GDM1 (cell line): Measurements from ENCODE around the gene NIFK.
"Not testable (repeated sequence)": the region's sequence is repeated elsewhere in the genome, so short reads cannot be mapped to it uniquely, and the experiment has no call there.

Source experiments
- DNase-seq: peaks from one replicate; lab custom pipeline; 2025; lab: John Stamatoyannopoulos, UW

Gene NIFK

DNA sequence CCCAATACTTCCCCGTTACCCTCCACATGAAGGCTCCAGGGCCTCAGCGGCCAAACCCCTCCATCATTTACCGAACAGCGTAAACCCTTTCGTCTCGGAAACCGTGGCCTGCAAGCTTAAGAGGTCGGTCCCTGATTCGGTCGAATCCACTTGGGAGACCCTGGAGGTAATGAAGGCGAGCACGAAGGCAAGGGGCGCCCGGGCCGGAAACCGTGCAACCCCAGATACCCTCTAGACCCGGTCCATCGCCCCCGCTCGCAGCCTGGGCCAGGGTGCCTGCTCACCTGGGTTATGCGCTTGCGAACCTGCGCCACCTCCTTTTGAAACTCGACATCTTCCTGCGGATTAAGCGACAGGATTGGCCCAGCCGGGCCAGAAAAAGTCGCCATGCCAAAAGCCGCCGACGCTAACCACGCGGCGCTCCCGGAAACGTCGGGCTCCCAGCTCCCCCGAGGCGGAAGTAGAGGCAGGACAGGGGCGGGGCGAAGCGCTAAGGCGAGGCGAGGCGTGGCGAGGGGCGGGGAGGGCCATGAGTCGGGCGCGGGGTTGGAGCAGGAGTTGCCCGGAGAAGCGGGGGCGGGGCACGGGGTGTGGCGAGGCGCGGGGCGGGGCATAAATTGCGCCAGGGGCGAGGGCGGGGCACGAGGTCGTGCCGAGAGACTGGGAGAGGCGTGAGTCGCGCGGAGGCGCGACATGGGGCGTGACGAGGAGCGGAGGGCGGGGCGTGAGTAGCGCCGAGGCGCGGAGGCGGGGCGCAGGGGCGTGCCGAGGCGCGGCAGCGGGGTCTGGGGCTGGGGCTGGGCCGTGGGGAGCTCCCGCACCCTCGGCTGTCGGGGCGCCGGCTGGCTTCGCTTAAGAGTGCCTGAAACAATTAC is at the start of gene NIFK:
Gene NIFK (minus strand): TSS at position 414 of the 875 bp plus-strand sequence. CDS start 25 bp downstream, at position 389.
- peak; percentile 98 for DNase-seq

DNA sequence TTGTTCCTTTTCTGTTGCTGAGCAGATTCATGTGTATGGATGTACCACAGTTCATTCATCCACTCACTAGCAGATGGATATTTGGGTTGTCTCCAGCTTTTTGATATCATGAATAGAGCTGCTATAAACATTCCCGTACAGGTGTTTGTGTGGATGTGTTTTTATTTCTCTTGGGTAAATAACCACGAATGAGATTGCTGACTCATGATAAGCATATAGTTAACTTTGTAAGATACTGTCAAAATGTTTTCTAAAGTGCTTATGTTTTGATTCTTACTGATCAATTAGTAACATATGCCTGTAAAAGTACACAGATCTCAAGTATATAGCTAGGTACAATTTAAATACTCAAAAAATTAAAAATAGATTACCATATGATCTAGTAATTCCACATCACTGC is 46.5 kb upstream of the NIFK start:
- no peak for DNase-seq

DNA sequence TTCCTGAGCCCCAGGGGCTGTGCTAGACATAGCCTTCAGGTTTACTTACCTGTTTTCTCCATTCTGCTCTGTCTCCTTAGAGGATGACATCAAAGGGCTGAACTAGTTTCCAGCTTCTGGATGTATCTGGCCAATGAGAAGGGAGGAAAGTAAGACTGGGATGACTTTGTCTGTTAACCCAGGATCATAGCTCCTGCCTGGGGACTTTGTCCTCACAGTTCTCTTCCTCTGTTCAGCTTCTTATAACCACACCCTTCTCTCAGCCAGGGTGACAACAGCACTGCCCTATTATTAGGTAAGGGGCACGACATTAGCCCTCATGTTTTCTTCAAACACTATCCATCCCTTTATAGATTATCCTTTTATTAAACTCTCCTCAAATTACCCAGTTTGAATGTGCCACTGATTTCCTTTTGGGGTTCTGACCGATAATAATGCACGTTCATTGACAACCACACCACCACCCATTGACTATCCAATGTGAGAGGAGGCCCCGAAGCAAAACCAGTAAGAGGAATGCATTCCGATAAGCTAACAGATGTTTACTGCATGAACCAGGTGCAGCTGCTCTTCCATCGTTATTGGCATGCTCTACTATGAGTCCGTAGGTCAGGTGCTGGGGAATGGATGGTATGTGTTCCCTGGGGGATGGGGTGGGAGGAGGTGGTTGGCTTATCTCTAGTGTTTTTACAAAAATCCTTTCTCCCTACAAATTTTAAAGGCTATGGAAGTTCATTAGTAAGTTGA is 42.2 kb upstream of the NIFK start:
- no peak for DNase-seq

DNA sequence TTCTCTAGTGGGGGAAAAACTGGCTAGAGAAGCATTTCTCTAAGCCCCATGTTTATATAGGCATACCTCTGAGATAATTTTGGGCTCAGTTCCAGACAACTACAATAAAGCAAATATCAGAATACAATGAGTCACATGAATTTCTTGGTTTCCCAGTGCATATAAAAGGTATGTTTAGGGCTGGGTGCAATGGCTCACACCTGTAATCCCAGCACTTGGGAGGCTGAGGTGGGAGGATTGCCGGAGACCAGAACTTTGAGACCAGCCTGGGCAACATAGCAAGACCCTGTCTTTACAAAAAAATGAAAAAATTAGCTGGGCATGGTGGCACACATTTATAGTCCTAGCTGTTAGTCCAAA is 41.0 kb upstream of the NIFK start:
- DNase-seq: no peak

DNA sequence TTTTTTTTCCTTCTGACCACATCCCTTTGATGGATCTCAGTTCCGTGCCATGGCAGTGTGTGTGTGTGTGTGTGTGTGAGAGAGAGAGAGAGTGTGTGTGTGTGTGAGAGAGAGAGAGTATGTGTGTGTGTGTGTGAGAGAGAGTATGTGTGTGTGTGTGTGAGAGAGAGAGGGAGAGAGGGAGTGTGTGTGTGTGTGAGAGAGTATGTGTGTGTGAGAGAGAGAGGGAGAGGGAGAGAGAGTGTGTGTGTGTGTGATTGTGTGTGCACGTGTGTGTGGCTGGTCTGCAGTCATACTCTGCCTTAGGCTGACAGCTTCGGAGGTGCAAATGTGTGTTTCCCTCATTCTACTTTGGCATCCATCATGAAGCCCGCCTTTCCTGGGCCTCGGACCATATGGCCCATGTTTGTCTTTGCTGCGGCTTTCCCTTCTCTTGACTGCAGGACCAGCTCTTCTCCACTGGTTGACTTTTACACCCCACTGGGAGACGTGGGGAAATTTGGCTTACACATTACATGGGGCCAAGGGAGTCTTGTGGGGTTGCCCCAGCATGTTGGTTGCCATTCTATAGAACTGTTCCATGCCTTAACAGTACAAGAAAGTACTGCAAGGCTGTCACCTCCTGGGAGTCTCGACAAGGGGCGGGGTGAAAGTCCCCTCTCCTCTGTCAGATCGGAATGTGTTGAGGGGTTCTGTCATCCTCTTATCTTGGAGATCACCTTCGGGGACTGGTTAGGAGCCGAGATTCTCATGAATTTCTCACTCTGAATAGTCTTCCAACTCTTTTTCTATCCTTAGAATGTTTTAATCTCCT is 40.4 kb upstream of the NIFK start:
- no peak for DNase-seq

DNA sequence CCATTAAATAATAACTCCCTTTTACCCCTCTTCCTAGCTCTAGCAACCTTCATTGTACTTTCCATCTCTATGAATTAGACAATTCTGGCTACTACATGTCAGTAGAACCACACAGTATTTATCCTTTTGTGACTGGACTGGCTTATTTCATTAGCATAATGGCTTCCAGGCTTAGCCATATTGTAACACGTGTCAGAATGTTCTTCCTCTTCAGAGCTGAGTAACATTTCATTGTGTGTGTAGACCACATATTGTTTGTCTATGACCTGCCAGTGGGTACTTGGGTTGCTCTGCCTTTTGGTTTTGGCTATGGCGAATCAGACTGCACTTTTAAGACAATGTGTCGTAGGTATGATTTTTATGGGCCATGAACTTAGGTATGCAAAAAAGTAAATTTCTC is 39.7 kb upstream of the NIFK start:
- DNase-seq: no peak

DNA sequence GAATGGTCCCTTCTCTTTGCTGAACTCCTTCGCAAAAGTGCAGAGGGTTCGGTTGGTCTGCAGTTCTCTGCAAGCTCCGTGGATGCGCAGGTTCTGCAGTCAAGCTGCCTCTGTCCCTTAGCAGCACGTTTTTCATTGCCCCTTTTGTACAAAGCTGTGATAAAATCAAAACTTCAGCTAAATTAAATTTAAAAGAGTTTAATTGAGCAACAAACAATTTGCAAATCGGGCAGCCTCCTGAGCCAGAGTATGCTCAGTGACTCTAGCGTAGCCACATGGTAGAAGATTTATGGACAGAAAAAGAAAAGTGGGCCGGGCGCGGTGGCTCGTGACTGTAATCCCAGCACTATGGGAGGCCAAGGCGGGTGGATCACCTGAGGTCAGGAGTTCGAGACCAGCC is 37.6 kb upstream of the NIFK start:
- no peak for DNase-seq

DNA sequence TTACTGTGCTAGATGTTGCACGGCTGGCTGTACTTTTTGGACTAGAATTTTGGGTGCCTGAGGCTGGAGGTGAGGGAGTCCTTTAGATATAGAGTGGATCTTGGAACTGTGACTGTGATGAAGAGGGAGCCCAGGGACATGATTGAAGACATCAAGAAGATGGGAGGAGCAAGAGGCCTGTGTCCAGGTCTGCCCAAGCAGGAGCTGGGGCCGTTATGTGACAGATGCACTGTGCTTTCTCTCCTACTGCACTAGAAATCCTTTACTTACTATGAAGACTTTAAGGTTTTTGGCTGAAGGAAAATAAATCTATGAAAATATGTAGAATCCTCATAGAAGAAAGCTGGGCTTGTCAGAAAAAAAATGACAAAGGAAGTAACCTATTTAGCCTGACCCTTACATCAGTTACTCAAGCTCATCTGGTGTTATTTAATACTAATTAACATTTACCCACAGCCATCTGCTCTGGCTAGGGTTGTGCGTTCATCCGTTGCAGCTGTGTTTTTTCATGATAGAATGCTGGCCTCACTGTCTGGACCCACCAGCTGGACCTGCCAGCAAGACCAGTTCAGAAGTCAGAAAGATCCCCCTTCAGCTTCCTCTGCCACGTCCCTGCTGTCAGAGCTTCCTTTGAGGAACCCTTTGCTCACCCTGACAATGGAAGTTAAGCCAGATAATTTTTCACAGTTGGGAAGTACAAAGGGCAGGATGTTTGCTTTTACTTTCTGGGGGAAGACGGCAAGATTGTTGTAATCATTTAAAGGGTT is 35.5 kb upstream of the NIFK start:
- DNase-seq: no peak

DNA sequence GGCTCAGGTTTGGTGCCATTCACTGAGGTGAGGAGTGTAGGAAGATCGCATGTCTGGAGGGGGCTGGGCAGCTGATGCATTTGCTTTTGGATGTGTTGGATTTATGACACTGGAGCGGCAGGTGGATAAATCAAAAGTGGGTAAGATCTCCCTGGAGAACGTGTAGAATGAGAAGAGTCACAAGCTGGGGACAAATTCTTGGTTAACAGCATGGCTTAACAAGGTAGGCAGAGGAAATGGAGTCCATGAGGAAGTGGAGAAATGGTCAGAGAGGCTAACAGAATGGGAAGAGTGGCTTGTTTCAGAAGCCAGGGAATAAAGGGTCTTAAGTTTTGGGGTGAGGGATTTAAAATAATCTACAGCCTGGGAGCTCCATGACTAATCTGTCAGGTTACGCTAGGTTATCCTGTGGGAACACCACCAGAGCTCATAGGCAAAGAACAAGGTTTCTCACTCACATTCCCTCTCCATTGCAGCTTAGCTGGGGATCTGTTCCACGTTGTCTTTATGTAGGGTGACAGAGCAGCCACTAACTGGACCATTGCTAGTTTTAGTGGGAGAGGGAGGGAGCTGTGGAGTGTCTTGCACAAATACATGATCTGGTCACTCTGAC is 31.6 kb upstream of the NIFK start:
- no peak for DNase-seq

DNA sequence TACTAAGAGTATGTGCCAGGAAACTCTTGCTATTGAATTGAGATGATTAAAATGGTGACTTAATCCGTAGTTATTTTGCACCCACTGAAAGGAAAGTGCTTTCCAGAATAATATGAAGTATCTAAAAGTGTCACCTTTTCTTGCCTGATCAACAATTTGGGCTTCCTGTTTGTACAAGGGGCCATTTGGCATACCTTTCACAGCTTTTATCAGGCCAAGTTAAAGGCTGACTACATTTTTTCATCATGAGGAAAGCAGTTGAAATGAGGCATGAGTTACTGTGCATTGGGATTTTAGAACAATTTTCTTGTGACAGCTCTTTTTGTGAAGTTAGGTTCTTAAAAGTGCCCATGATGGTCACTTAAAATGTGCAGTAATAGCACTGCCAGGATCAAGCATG is 29.9 kb upstream of the NIFK start:
- no peak for DNase-seq

DNA sequence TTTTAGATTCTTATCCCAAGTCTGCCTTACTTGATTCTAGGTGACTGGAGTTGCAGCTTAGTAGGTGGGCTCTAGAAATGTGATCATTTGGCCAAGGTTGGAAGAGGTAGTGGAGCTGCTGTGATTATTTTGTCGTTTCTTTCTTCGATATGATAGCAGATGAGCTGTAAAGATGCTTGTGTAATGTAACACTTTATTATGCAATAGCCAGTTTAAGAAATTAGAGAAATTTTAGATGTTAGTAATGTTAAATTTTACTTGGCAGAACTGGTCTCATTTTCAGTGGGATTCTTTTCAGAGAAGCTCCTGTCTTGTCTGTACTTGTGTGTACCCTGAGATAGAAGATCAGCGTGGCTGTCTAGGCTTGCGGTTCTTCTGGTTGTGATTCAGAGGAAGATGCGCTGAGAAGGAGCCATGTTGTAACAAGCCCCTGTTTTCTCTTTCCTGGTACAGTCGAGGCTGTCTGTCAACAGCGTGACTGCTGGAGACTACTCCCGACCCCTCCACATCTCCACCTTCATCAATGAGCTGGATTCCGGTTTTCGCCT is 28.1 kb upstream of the NIFK start:
- no peak for DNase-seq

DNA sequence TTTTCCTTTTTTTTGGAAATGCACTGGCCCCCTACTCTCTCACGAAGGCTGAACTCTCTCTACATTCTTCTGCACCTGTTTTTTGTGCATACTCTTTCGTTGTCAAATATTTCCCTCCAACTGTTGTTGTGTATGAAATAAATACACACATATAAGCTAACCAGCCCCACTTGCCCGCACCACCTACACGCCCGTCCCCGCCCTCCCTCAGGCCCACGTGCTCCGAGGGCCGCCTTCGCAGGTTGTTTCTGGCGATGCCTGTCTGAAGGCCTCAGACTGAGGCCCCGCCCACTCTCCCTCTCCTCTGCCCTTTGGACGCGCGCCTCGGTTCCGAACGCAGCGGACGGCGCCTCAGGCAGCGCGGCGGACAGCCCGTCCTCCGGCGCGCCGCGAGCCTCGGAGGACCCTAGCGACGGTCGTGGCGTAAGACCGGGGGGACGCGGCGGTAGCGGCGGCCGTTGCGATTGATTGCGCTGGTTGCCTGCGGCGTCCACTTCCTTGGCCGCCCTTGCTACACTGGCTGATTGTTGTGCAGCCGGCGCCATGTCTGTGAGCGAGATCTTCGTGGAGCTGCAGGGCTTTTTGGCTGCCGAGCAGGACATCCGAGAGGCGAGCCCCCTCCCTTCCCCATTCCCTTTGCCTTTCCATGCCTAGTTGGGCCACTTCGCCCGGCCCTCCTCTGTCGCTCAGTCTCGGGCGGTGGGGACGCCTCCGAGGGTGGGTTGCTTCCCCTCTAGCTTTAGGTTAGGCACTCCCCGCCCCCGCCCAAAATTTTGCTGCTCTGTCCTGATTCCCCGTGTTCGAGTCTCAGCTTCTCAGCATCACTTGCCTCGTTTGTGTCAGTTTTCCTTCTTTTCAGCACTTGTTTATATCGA is 18.8 kb upstream of the NIFK start, which contains the start of gene TSN:
Gene TSN (plus strand): TSS at position 415 of the 875 bp plus-strand sequence. CDS start 129 bp downstream, at position 544.
- peak; percentile 98 for DNase-seq

DNA sequence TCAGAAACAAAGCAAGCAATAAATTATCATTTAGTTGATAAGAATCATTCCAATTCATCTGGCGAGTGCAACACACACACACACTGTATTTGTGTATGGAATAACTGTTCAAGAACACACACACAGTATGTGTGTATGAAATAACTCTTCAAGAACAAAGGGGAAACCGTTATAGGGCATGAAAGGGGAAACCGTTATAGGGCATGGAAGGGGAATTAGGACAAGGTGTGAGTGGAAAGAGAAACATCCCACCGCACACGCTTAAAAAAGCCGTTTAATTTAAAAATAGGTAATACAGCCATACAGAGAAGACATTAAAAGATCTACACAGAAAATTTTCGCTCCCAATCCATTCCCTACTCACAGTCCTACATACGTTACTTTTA is 18.2 kb upstream of the NIFK start:
- DNase-seq: no peak

DNA sequence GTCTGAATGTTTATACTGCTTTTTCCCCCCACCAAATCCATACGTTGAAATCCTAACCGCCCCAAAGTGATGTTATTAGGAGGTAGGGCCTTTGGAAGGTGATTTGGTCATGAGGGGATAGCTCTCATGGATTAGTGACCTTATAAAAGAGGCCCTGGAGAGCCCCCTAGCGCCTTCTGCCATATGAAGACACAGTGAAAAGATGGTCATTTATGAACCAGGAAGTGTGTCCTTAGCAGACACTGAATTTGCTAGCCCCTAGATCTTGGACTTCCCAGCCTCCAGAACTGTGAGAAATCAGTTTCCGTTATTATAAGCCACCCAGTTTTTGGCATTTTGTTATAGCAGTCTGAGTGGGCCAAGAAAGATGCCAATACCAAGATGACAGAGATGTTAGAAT is 11.5 kb upstream of the NIFK start:
- DNase-seq: no peak

DNA sequence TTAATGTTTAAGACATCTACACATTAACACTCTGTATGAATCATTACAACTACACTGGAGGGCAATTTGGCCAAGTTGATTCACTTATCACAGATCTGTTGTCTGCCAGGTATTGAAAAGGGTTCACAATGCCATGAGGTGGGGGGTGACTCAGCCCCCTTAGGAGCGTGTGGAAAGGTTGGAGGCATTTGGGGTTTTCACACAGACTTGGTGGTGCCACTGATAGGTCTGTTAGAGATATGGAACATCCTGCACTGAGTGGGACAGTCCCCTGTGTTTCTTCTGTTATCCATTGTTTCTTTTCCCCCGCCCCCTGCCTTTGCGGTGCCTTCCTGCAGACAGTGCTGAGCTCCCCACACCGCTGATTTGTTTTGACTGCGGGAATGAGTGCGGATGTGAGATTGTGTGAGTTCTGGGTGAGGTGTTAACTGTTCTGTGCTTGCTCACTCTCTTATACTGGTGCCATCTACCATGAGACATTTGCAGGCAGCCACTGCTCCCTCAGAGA is 9.4 kb upstream of the NIFK start:
- DNase-seq: no peak

DNA sequence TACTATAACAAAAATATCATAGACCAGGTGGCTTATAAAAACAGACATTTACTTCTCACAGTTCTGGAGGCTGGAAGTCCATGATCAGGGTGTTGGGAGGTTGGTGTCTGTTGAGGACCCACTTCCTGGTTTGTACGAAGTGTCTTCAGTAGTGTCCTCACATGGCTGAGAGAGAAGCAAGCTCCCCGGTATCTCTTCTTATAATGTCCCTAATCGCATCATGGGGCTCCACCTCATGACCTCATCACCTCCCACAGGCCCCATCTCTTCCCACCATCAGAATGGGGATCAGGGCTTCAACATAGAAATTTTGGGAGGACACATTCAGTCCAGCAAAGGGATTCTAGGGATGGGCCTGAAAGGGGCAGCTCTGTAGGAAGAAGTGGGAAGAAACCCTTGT is 4.8 kb upstream of the NIFK start:
- no peak for DNase-seq

DNA sequence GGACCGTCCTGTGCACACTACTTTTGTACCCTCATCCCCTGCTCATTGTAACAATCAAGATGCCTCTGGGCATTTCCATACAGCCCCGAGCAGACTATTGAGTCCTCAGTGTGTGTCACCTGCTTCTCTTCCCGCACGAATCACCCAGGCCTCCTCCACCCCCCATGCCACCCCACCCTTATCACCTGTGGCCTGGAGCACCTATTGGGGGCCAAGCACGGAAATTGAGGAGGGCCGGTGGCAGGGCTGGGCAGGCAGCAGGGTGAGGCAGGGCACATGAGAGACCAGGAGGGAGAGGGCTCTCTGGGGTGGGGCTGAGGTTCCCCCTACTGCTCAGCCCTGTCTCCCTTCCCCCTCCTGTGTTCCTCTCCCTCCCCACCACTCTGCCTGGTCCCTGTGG is 4.3 kb upstream of the NIFK start:
- DNase-seq: no peak

DNA sequence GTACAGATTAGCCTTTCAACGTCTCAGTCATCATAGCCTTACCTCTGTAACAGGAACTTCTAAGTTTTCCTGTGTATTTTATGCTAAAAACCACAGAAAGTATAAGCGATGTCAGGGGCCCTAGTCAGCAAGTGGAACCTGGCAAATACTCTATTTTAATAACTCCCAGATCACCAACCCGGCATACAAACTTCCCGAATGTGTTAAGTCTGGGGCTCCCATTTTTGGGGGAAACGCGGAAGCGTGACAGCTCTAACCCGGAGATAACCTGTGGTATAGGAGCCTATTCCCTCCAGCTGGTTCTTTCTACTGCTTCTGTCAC is 574 bp downstream of the NIFK start:
- DNase-seq: no peak

DNA sequence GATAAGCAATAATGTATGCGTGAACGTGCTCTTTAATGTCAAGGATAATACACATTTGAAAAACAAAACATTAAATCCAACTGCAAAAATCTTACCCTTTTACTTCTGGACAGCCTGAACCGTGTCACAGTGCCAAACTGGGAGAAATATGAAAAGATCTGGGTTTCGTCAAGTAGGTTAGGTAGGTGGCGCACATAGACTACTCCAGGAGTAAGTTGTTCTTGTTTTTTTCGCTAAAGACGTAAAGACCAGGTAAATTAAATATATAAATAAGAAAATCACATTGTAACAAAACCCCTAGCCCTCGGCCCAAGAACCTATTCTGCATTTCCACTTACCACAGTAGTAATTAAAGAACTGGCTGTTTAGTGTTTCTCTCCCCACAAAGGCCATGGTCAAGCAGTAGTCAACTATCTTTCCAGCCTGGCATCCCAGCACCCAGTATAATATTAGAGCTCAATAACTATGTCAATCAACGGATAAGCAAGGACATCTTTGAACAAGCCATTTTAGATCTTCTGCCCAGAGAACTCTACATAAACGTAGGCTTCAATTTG is 1.1 kb downstream of the NIFK start:
- no peak for DNase-seq

DNA sequence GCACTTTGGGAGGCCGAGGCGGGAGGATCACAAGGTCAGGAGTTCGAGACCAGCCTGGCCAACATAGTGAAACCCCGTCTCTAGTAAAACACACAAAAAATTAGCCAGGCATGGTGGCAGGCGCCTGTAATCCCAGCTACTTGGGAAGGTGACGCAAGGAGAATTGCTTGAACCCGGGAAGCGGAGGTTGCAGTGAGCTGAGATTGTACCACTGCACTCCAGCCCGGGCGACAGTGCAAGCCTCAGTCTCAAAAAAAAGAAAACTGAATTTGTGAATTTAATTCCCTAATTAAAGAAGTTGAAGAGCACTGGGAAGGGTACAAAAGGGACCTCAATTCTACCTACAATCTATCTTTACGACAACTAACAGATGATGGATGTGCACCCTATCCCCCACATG is 2.1 kb downstream of the NIFK start:
- DNase-seq: not testable (repeated sequence)
